Smooth muscle cell of the brain vasculature (primary cell): Measurements from ENCODE around the gene COMMD6.

ENCODE experiments used
- DNase-seq: peaks from one replicate; pipeline ENCODE4 v3.0.0-alpha.2; 2012; ENCODE audit warnings: low read depth, low spot score

The COMMD6 gene

DNA sequence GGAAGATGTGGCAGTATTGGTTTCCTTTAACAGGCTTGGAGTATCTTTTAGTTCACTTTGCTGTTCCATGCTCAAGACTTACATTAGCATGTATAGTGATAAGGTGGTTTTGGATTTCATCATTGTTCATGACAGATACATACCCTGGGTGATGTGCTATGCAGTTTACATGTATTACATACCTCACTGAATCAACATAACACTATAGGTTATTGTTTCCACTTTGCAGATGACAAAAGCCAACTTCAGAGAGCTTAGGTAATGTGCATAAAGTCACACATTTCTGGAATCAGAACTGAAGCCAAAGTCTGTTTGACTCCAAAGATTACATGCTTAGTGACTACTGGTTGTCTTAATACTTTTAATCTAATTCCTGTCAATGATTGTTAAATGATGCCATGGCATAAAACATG is 7.1 kb downstream of the COMMD6 start:
- no peak for DNase-seq

DNA sequence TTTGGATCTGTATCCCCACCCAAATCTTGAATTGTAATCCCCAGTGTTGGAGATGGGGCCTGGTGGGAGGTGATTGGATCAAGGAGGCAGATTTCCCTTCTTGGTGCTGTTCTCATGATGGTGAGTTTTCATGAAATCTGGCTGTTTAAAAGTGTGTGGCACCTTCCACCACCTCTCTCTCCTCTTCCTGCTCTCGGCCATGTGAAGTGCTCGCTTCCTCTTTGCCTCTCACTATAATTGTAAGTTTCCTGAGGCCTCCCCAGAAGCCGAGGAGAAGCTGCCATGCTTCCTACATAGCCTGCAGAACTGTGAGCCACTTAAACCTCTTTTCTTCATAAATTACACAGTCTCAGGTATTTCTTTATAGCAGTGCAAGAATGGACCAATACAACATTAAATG is 15.7 kb downstream of the COMMD6 start:
- DNase-seq, result no peak

DNA sequence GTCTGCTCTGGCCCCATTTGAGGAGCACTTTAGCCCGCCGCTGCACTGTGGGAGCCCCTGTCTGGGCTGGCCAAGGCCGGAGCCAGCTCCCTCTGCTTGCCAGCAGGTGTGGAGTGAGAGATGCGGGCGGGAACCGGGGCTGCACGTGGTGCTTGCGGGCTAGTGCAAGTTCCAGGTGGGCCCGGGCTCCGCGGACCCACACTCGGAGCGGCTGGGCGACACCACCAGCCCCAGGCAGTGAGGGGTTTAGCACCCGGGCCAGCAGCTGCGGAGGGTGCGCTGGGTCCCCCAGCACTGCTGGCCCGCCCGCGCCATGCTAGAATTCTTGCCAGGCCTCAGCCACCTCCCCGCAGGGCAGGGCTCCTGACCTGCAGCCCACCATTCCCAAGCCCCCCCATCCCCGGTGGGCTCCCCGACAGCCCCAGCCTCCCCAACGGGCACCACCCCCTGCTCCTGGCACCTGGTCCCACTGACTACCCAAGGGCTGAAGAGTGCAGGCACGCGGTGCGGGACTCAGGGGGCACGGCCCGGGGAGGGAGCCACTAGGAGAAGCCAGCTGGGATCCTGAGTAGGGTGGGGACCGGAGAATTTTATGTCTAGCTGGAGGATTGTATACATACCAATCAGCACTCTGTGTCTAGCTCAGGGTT is 19.1 kb downstream of the COMMD6 start:
- DNase-seq, result no peak

DNA sequence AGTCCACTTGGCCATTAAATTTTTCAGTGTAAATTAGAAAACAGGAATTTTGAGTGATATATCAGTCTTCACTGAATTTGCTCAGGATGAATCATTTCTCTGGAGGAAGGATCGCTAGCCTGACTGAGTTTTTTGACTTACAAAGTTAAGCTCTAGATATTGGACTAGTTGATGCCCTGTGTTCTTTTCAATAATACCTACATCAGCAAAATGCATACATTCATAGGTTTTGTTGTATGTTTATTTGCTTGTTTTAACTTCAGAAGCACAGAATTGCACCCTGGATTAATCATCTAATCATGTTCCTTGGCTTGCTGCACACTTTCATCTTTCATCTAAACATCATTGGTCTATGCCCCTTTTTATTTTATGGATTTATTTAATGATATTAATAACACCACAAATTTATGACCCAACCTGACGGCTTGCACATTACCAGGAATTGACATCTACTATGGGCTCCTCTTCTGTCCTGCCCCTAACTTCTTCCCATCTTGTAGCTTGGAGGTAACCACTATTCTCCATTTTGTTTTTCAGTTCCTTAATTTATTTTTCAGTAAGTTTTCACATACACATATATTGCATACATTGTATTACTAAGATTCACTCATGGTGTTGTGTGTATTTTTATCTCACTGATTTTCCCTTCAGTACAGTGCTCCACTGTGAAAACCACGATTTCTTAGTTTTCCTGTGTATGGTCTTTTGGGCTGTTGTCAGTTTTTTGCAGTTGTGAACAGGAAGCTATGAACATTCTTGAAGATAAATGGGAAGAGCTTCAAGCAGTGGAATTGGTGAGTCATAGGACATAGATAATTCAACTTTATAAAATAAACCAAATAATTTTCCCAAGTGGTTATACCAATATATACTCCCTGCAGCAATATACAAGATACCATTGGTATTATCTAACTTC is 23.3 kb downstream of the COMMD6 start:
- DNase-seq, result no peak

DNA sequence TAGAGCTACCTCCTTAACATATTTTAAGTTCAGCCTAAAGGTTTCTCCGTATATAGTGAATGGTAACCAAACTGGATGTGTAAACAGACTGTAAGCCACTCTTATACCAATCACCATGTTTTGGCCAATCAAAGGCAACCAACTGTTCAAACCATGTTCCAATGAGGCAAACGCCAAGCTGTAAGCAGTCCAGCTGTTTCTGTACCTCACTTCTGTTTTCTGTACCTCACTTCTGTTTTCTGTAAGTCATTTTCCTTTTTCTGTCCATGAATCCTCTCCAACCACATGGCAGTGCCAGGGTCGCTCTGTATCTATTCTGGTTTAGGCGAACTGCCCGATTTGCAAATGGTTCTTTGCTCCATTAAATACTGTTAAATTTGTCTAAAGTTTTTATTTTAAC is 24.4 kb downstream of the COMMD6 start:
- DNase-seq, result no peak

DNA sequence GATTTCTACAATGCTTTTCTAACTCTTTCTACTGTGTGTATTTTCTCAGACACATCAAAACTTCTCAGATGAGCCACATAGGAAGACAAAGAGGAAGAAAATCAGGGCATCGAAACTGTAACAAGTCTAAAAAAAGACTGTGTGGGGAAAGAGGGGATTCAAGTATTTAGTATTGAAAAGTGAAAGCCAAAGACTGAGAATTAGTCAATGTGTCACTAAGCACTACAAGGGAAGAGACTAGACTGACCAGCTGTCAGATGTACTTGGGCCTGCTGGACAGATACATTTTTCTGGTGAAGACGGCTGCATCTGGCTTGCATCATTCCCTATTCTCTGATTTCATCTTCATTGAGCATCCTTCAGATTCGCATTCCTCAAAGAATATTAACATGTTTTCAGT is 25.4 kb downstream of the COMMD6 start:
- no peak for DNase-seq

DNA sequence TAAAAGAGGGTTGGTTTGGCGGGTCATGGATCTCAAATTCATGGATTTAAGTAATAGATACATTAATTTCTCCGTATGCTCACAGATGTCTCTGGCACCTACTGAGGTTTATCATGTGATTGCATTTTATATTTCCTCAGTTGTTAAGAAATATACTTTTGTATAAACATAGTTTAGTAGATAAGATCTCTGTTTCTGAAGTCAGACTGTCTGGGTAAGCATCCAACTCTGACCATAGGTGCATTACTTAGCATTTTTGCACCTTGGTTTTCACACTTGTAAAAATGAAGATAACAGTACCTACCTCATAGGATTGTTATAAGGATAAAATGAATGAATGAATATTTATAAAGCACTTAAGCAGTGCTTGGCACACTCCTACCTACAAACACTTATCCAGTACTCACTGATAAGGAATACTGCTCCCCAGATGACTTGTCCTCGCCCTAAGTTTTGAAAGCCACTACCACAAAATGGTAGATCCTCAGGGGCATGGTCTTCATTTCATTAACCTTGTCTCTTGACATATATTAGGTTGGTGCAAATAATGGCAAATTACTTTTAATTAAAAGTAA is 26.5 kb downstream of the COMMD6 start:
- no peak for DNase-seq

DNA sequence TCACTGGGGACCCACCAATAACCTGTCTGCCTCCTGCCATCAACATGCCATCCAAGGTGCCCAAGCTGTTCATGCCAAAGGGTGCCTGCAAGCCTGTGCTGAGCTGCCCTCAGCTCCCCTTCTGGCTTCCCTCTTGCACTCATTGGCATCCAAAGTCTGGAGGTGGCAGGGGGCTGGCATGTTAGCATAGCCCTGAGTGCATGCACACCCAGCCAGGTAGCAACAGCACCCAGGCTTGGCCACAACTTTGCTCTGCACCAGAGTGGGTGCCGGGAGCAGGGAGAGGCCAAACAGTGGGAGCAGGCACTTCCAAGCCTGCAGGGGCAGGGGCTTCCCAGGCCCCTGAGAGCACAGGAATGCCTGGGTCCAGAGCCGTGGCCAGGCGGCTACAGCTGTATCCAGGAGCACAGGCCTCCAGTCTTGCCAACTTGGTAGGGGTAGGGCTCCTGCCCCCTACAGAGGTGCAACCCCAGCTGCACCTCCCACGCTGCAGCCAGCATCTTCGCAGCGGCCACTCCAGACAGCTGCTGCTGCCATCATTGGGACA is 29.6 kb downstream of the COMMD6 start:
- no peak for DNase-seq

DNA sequence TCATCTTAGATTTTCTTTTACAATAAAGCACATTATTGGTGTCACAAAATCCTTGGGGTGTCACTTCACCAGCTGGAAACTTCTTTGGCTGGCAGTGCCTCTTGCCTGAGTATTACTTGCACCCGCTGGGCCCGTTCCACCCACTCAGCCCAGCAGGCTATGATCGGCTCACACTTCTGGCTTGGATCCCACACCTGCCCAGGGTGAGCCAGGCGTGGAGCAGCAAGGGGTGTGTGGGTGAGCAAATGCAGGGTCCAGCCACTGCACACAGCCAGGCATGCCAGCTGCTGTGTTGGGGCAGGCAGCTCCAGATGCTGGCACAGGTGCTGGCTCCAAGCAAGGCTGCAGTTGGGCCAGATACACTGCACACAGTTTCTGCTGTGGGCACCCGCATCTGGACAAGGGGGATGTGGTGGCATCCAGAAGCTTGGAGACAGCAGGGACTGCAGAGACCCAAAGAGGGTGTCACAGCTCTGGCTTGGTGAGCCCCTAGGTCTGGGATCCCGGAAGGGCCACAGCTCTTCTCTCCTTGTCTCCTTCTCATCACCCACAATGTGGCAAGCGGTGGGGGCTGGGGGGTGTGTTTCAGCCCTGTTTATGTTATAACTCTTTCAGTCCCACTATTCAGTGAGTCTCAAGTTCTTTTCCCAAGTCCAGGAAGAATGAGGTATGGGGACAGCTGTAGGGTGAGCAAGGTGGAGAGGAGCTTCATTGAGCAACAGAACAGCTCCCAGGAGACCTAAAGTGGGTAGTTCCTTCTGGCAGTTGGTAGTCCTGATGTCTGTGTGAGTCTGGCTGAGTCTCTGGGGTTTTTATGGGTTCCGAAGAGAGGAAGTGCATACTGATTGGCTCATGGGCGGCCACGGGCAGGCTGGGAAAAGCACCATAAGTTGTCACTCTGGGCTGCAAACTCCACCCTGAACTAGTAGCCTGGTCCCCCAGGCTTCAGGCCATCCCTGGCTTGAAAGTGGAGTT is 30.3 kb downstream of the COMMD6 start:
- no peak for DNase-seq

DNA sequence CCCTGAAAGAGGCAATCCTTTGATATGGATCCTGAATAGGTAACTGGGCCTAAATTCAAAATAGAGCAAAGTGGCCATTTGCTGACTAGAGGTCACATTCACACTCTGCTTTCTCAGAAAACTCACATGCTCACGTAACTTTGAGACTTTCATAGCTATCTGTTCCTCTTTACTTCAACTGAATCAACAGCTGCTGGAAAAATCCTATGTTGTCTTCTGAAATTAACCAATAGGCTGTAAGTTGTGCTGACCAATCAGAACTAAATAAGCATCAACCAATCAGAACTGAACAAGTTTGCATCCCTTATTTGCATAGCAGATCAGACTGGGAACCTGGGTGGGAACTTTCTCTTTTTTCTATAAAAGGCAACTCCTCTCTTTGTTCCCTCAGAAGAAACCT is 31.6 kb downstream of the COMMD6 start:
- DNase-seq, result no peak

DNA sequence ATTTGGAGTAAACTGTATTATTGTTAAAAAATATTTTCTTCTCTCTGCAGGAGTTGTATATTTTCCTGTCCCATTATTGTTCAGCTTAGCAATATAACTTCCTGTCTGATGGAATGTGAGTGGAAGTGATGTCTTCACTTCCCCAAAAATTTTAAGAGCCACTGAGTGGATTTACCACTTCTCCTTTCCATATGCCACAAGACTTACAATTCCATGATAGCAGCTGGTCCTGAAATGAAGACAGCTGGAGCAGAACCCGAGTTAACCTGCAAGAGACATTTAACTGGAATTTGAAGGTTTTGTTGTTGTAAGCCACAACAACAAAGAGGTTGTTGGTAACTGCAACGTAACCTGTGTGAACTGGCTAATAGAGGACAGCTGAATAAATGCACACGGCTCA is 32.3 kb downstream of the COMMD6 start:
- DNase-seq, result no peak

DNA sequence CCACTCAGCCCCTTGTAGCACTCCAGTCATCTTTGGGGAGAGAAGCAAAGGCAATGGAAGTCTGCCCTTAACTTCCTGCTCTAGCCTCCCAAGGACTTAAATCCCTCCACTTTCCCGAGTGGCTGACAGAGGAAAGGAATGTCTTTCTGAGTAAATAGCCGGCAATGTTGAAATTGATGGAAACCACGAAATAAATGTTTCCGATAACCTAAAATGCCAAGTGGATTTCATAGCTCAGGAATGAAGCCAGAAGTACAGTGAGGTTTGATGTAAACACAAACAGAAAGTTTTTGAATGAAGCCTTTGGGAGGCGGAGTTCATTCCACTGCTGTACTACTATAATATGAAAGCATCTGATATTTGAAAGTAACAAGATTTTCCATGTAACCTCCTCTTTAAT is 41.7 kb downstream of the COMMD6 start:
- DNase-seq, result no peak

DNA sequence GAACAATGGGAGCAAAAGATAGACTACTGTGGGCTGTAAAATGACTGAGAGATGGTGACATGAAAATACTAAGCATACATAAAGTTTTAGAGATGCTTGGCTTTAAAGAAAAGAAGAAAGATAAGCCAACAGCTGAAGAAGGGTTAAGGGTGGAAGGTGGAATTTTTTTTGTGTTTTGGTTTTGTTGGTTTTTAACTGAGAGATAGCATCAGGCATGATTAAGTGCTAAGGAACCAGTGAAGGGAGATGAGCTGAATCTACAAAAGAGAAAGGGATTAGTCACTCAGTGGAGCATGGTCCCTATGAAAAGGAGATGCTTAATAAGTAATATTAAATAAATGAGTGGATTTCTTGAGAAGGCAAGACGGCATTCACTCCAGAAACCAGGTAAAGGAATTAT is 43.1 kb downstream of the COMMD6 start:
- no peak for DNase-seq

DNA sequence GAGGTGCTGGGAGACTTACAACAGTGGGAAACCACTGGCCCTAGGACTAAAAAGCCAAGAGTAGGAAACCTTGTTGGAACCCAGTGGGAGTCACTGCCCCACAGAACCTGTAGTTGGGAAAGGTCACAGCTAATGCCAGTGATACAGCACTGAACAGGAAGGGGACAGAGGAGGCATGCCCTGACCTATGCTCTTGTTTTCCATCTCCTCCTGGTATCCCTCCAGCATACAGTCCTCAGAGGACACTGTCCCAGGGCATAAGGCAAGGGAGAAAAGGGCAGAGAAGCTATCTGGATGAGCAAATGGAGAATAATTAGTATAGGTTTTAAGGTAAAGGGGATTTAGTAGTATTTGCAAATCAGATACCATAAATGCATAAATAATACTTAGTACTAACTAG is 44.5 kb downstream of the COMMD6 start:
- DNase-seq, result no peak

DNA sequence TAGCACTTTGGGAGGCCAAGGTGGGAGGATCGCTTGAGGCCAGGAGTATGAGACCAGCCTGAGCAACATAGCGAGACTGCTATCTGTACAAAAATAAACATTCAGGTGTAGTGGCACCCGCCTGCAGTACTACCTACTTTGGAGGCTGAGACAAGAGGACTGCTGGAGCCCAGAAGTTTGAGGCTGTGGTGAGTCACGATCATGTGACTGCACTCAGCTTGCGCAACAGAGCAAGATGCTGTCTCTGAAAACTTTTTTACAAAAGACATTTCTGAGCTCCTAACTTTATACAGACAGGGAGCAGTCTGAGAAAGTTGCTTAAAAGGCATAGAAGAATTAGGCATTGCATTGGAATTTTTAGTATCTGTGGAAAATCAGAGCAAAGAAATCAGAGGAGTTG is 45.3 kb downstream of the COMMD6 start:
- no peak for DNase-seq

DNA sequence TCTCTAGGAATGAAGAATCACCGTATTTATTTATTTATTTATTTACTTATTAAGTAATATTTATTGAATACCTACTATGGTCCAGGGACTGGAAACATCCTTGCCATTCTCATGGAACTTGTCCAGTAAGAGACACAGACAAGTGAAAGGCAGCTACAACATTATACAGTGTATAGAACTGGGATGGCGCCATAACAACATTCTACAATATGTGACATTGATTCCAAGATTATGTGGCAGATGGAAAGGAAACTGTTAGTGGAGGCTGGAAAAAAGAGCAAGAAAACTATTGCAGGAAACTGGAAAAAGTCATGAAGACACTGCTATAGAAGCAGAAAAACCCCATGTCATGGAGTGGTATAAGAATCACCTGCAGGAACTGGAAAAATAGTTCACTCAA is 46.3 kb downstream of the COMMD6 start:
- no peak for DNase-seq

DNA sequence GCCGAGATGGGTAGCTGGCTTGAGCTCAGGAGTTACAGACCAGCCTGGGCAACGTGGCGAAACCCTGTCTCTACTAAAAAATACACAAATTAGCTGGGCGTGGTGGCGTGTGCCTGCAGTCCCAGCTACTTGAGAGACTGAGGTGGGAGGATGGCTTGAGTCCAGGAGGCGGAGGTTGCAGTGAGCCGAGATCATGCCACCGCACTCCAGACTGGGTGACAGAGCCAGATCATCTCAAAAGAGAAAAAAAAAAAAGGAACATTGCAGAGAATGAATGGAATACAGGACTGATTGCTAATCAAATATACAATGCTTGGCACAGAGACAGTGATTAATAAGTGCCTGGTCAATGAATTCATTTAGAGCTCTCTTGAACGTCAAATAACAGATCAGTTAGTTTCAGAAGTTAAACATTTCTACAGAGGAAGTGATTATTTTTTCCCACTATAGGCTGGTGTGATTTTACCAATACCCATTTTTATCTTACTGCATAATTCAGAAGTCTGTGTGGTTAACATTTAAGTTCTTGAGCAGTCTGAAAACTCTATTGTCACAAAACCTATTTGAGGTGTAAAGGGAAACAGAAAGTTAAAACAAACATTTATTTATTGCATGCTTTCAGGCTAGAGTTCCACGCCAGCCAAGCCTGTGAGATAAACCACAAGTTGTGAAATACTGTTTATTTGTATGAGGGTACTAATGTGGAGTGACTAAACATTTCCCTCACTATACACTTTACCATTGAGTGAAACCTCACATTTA is 48.0 kb downstream of the COMMD6 start:
- no peak for DNase-seq

DNA sequence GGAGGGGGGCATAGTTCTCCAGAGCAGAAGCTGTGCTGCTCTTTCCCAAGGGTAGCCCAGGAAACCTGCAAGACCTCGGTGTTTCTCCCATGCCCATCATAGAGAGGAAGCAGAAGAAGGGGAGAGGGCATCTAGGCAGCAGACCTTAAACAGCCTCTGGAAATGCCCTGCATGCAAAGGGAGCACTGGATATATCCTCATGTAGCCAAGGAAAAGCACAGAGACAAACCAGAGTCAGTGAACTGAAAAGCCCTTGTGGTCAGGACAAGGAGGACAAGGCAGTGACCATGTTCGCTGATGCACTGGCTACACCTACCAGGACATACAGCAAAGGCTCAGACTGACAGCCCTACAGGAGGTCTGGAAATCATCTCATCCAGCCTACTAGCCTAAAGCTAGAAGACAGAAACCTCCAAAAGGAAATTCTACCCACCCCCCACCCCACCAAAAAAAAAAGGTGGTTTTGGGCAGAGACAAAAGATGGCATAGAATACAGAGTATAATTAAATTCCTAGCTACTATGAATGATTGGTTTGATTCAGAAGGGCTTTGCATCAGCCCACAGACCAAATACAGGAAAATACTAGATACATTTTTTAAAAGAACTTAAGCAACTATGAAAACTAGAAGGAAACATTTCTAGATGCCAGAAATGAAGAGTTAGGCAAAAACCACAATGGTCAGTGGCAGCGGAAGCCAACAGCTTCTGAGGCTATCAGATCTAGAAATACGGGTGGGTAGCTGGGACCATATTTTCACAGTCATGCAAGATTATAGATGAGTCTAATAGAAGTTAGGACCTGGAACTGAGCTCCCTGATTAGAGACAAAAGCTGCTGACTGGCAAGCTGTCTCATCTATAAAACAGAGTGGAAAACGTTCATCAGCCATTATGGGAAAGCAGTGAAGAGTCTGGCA is 51.2 kb downstream of the COMMD6 start:
- DNase-seq, result no peak

DNA sequence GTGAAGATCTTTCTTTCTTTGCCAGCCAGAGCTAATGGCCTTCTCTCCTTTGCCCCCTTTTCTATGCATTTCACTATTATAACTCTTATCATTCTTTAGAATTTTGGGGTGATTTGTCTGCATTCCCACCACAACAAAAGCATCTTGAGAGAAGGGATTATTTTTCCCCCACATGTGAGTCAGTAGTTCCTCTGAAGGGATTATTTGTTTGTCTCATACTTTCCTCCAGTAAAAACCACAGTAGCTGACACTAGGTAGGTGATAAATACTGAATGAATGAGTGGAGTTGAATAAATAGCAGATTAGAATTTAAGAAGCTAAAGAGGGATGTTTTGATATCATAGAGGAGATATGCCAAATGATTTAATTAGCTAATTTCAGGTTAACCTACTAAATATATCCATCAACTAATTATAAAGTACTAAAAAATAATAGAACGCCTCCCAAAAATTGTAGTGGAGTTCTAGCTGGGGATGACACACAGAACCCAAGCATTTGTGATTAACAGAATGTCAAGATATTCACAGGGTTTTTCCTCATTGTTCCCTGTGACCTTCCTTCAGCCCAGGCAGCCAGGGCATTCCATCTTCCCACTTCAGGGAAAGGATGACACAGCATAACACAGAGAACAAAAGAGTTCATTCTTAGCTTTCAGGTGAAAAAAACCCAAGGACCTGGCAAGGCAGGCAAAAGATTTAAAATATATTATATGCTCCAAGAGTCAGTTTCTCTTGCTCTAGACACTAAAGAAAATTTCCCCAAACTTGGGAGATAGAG is 52.2 kb downstream of the COMMD6 start:
- DNase-seq, result no peak
